ENCODE measurements around the gene ALKBH7. TPM values are rescaled to one million over a fixed set of nuclear protein-coding genes. Genes with fewer than 3 reads are reported as not detected.

Gene ALKBH7
- total RNA-seq, 1 donor from 2014 or later = 130 TPM

DNA sequence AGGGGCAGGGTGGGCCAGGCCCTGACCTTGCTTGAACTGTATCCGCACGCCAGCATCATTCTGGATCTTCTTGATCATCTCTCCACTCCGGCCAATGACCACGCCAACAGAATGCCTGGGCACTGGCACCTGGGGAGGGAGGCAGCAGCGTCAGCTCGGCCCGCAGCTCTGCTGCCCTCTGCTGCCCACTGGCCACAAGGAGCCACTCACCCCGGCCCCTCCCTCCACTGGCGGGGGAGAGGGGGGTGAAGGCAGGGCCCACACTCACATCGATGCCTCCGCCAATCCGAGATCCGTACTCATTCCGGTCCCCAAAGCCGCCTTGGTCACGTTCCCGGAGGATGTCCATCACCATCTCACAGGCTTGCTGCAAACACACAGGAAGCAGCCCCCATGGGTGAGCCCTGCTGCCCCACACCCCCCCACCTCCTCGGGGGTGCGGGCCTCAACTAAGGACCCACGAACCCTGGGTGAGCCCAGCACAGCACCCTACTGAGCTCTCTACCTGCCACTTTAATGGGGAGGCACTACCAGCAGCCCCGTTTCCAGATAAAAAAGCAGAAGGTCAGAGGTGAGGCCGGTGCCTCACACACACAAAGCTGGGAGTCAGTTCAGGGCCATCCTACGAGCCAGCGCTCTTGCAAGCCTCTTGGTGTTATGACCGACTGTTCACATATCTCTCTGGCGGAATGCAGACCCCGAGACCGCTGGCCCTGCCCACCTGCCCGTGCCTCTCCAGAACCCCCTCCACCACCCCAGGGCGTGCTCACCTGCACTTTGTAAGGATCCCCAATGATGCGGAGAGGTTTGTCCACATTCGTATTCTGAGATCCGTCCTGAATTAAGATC, 45.3 kb downstream of the ALKBH7 start:
- no peak for DNase-seq (ENCODE audit: low spot score)
- intact Hi-C loops (cut with DNase I) = no loop called here

GRCh38 chr19:6418562-6418932, 46.0 kb downstream of the ALKBH7 start:
- DNase-seq (ENCODE audit: low spot score) = no peak
- intact Hi-C loops (cut with DNase I) = no loop called here

DNA sequence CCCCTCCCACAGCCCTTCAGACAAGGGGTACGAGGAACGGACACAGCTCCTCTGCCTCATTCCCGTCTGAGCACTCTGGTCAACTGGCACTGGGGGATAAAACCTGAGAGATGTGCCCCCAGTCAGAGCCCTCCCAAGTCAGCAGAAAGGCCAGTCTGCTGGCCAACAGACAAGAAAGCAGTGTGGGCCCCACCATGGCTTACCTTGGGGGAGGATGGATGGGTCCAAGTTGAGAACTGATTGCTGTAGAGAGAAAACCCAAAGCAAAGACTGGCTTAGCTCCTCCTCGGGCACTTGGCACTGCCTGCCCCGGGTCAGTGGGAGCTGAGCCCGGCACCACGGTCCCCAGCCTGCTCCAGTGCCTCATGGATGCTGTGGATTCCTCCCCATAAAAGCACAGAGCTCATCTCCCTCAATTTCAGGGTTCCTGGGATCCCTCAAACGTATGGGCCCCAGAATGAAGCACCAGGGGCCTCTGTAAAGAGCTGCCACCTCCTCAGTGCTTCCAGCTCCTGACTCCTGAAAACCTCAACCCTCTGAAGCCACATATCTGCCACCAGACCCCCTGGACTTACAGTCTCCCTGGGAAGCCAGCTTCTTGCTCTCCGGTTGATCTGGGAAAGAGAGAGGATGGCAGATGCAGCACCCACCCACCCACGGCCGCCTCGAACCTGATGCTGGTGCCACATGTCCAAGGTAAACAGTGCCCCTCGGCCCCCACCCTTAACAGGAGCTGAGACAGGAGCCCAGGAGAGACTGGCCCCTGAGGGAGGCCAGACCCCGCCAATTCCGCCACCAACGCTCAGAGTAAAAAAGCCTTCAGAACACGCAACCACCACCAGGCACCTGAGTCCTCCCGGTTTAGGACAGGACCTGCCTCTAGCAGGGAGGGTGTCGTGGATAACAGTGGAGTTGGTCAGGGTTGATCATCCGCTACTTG, 48.8 kb downstream of the ALKBH7 start:
- intact Hi-C loops (cut with DNase I) = loop anchor here (5.0 kb wide), 1 partner anchor 49 kb away; the partner anchor contains the start of gene ALKBH7

DNA sequence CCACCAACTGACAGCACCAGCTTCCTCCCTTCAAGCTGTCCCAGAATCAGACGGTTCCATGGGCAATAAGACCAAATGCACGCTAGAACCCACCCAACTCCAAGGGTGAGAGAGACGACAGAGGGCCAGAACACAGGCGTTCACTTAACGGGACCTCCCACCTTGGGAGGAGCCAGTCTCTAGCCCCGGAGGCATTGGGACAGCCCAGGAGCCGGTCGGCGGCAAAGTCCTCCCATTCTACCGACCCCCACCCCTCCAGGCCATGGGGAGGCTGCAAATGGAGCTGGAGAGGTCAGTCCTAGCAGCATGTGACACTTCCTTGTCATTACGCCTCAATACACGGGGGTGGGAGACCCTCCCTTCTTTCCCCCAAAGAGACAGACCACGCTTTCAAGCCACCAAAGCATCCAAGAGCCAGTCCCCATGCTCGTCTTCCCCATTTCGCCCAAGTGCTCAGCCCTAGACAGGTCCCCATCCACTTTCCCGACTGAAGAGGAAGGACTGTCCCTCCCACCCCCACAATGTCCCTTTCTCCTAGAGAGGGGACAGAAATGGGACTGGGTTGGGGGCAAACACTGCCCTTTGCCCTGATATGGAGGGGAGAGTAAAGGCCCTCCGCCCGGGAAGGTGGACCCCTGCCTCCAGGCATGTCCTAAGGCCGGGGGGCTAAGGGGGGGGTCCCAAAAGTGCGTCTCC, 51.1 kb downstream of the ALKBH7 start:
- no peak for DNase-seq (ENCODE audit: low spot score)
- intact Hi-C loops (cut with DNase I) = loop anchor here (5.0 kb wide), 1 partner anchor 51 kb away; the partner anchor contains the start of gene ALKBH7

More for the DNA sequence above, 48.8 kb downstream of the ALKBH7 start:
- DNase-seq (ENCODE audit: low spot score) = no peak

DNA sequence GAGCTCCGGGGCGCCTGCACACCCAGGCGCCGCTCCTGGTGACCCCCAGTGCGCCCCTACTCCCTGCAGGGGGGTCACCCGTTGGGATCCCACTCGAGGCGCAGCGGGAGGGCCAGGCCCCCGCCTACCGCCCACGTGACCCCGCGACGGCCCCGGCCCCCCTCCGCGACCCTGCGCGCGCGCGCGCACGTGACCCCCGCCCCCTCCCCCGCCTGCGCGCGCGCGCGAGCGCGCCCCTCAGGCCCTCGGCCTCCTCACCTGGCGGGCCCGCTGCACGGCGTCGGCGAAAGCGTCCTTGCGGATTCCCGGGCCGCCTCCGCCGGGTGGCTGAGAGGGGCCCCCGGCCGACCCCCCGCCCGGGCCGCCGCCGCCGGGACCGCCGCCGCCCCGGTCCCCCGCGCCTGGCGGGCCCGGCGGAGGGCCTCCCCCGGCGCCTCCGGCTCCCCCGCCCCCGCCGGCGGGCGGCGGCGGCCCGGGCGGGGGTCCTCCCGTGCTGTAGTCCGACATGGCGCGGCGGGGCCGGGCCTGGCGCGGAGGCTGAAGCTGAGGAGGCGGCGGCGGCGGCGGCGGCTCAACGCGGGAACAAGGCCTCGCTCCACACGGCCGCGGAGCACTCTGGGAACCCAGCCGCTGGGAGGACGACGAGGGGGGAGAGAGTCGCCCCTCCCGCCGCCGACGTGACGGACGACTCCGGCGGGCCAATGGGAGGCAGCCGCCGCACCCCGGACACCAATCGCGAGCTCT, 51.8 kb downstream of the ALKBH7 start, which contains the start of gene KHSRP:
Gene KHSRP, minus strand, starts transcription at position 617 of the 744 bp plus-strand sequence. Its CDS starts 110 bp downstream, at position 507.
- intact Hi-C loops (cut with DNase I) = loop anchor here (5.0 kb wide), 1 partner anchor 52 kb away; the partner anchor contains the start of gene ALKBH7
- DNase-seq (ENCODE audit: low spot score) = no peak

Small RNAs within 50 kb of the gene (microRNA-seq; reads per million reads assigned to microRNA genes)
- 1.8 reads per million for gene MIR3940
- not detected for gene MIR6790
- not detected for gene MIR6885

Other genes starting within 250 kb of the ALKBH7 start
- gene ACSBG2, start 237.1 kb upstream of the ALKBH7 start, total RNA-seq = not detected
- gene MLLT1, start 92.8 kb upstream of the ALKBH7 start, total RNA-seq = 30.6 TPM
- gene ACER1, start 39.2 kb upstream of the ALKBH7 start, total RNA-seq = not detected
- 59.3 TPM for gene CLPP, start 11.3 kb upstream of the ALKBH7 start, total RNA-seq
- gene PSPN, start 3.1 kb downstream of the ALKBH7 start, total RNA-seq = 0.70 TPM
- gene GTF2F1, start 20.4 kb downstream of the ALKBH7 start, total RNA-seq = 30.9 TPM
- gene KHSRP, start 52.0 kb downstream of the ALKBH7 start, total RNA-seq = 87.6 TPM
- gene SLC25A41, start 61.0 kb downstream of the ALKBH7 start, total RNA-seq = 0.83 TPM
- 143 TPM for gene SLC25A23, start 87.0 kb downstream of the ALKBH7 start, total RNA-seq
- not detected for gene CRB3, start 91.5 kb downstream of the ALKBH7 start, total RNA-seq
- 0.78 TPM for gene DENND1C, start 109.0 kb downstream of the ALKBH7 start, total RNA-seq
- 0.40 TPM for gene TUBB4A, start 129.5 kb downstream of the ALKBH7 start, total RNA-seq
- not detected for gene TNFSF9, start 158.2 kb downstream of the ALKBH7 start, total RNA-seq
- gene CD70, start 218.4 kb downstream of the ALKBH7 start, total RNA-seq = not detected